ENCODE results near the gene CRYBG3.

CRYBG3 gene

DNA sequence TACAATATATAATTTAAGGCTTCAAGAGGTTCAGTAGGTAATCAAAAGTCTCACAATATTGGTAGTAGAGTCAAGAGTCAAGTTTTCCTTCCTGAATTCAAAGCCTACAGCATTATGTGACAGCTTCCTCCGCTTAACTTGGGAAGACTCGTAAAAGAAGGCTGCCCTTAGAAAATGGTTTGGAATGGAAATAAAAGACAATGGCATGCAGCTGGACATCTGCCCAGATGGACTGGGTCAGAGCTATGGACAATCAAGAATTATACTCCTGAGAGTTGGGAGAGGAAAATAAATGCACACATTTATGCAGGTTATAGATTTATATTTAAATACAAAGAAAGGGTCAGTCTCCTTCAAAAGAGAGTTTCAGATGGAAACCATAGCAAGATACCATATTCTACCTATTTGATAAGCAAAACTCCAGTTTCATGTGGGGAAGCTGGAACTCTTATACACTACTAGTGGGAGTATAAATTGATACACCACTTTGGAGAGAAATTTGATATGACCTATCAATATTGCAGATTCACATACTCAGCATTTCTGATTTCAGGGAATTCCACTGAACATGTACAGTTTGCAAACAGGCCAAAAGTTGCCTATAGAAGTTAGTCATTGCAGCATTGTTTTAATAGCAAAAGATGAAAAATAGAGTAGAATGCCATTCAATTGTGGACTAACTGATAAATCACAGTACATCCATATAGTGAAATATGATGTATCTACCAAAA is 6.1 kb downstream of the CRYBG3 start:
- no peak for TF ChIP-seq HOXD13 (CRISPR knock-in tag; IDR thresholded peaks at IDR 0.05; ENCODE audit: borderline replicate concordance)
- TF ChIP-seq, protein P1, sequence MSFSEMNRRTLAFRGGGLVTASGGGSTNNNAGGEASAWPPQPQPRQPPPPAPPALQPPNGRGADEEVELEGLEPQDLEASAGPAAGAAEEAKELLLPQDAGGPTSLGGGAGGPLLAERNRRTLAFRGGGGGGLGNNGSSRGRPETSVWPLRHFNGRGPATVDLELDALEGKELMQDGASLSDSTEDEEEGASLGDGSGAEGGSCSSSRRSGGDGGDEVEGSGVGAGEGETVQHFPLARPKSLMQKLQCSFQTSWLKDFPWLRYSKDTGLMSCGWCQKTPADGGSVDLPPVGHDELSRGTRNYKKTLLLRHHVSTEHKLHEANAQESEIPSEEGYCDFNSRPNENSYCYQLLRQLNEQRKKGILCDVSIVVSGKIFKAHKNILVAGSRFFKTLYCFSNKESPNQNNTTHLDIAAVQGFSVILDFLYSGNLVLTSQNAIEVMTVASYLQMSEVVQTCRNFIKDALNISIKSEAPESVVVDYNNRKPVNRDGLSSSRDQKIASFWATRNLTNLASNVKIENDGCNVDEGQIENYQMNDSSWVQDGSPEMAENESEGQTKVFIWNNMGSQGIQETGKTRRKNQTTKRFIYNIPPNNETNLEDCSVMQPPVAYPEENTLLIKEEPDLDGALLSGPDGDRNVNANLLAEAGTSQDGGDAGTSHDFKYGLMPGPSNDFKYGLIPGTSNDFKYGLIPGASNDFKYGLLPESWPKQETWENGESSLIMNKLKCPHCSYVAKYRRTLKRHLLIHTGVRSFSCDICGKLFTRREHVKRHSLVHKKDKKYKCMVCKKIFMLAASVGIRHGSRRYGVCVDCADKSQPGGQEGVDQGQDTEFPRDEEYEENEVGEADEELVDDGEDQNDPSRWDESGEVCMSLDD (tag by site-specific recombination; IDR thresholded peaks at IDR 0.05), result no peak
- TF ChIP-seq ZNF830 (tag by site-specific recombination; IDR thresholded peaks at IDR 0.05; ENCODE audit: low read depth), result no peak
- no peak for TF ChIP-seq ZSCAN16 (tag by site-specific recombination; IDR thresholded peaks at IDR 0.05)
- no peak for TF ChIP-seq ZNF274 (IDR thresholded peaks at IDR 0.05; ENCODE audit: low read length)
- no peak for TF ChIP-seq ZNF274 (tag by site-specific recombination; IDR thresholded peaks at IDR 0.05; ENCODE audit: borderline replicate concordance)
- TF ChIP-seq, protein P2, sequence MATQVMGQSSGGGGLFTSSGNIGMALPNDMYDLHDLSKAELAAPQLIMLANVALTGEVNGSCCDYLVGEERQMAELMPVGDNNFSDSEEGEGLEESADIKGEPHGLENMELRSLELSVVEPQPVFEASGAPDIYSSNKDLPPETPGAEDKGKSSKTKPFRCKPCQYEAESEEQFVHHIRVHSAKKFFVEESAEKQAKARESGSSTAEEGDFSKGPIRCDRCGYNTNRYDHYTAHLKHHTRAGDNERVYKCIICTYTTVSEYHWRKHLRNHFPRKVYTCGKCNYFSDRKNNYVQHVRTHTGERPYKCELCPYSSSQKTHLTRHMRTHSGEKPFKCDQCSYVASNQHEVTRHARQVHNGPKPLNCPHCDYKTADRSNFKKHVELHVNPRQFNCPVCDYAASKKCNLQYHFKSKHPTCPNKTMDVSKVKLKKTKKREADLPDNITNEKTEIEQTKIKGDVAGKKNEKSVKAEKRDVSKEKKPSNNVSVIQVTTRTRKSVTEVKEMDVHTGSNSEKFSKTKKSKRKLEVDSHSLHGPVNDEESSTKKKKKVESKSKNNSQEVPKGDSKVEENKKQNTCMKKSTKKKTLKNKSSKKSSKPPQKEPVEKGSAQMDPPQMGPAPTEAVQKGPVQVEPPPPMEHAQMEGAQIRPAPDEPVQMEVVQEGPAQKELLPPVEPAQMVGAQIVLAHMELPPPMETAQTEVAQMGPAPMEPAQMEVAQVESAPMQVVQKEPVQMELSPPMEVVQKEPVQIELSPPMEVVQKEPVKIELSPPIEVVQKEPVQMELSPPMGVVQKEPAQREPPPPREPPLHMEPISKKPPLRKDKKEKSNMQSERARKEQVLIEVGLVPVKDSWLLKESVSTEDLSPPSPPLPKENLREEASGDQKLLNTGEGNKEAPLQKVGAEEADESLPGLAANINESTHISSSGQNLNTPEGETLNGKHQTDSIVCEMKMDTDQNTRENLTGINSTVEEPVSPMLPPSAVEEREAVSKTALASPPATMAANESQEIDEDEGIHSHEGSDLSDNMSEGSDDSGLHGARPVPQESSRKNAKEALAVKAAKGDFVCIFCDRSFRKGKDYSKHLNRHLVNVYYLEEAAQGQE (tag by site-specific recombination; IDR thresholded peaks at IDR 0.05), result no peak
- TF ChIP-seq, protein P3, sequence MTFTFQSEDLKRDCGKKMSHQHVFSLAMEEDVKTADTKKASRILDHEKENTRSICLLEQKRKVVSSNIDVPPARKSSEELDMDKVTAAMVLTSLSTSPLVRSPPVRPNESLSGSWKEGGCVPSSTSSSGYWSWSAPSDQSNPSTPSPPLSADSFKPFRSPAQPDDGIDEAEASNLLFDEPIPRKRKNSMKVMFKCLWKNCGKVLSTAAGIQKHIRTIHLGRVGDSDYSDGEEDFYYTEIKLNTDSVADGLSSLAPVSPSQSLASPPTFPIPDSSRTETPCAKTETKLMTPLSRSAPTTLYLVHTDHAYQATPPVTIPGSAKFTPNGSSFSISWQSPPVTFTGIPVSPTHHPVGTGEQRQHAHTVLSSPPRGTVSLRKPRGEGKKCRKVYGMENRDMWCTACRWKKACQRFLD (tag by site-specific recombination; IDR thresholded peaks at IDR 0.05), result no peak
- TF ChIP-seq ZNF658 (tag by site-specific recombination; IDR thresholded peaks at IDR 0.05), result no peak
- TF ChIP-seq ZNF366 (tag by site-specific recombination; conservative IDR thresholded peaks at IDR 0.05), result no peak
- TF ChIP-seq ZNF596 (tag by site-specific recombination; IDR thresholded peaks at IDR 0.05), result no peak
- TF ChIP-seq KLF7 (tag by site-specific recombination; IDR thresholded peaks at IDR 0.05; ENCODE audit: borderline replicate concordance), result no peak
- TF ChIP-seq ZNF76 (tag by site-specific recombination; IDR thresholded peaks at IDR 0.05; ENCODE audit: borderline replicate concordance, low read depth), result no peak
- TF ChIP-seq ZNF514 (tag by site-specific recombination; IDR thresholded peaks at IDR 0.05), result no peak
- no peak for TF ChIP-seq ZNF335 (tag by site-specific recombination; conservative IDR thresholded peaks at IDR 0.05)
- Histone ChIP-seq H3K4me3 (ENCODE audit: low read depth, low read length) (no peak overlapping the region), H3K36me3 (ENCODE audit: control insufficient read depth in 2 of 2, insufficient read depth in 1 of 2, low read length in 2 of 2) (no peaks in the 10 kb centered on the region), H3K4me1 (ENCODE audit: control insufficient read depth, insufficient read depth, low read length) (peaks cover 8% of the 10 kb centered on the region), H3K27ac (ENCODE audit: extremely low read depth, low read depth, low read length) (no peak overlapping the region), H3K9me3 (ENCODE audit: control insufficient read depth, insufficient read depth, low read depth, low read length) (no peaks in the 10 kb centered on the region)
- CTCF ChIA-PET, result interaction anchor here (0.5 to 0.7 kb wide), 3 partner anchors 31 to 212 kb away, joined by 3 read pairs; no protein-coding TSS in a partner anchor
- POLR2A ChIA-PET, result no interaction called here

DNA sequence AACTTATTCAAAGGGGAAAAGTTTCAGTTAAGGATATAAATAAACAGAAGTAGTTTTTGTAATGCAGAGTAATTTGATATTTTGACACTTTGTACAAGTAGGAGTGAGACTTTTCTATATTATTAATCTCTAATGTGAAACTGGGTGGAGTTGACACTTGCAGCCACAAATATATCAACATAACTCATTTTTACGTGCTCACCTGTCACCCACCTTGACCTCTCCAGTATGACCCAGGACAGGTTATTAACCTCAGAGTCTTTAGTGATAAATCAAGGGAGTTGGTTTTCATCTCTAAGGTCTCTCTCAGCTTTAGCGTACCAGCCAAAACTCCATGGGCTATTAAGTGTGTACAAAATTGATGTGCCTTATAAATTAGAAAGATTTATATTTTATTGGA is 7.4 kb downstream of the CRYBG3 start:
- Histone ChIP-seq H3K36me3 (ENCODE audit: control insufficient read depth in 2 of 2, insufficient read depth in 1 of 2, low read length in 2 of 2) (no peaks in the 10 kb centered on the region), H3K4me3 (ENCODE audit: low read depth, low read length) (no peak overlapping the region), H3K4me1 (ENCODE audit: control insufficient read depth, insufficient read depth, low read length) (peaks cover 8% of the 10 kb centered on the region), H3K27ac (ENCODE audit: extremely low read depth, low read depth, low read length) (no peak overlapping the region), H3K9me3 (ENCODE audit: control insufficient read depth, insufficient read depth, low read depth, low read length) (no peaks in the 10 kb centered on the region)
- TF ChIP-seq BCL11B (tag by site-specific recombination; IDR thresholded peaks at IDR 0.05; ENCODE audit: low read depth) (no peak), MEIS1 (CRISPR knock-in tag; IDR thresholded peaks at IDR 0.05; ENCODE audit: borderline replicate concordance) (no peak), ZNF302 (tag by site-specific recombination; IDR thresholded peaks at IDR 0.05; ENCODE audit: low read depth) (no peak), ZNF132 (tag by site-specific recombination; IDR thresholded peaks at IDR 0.05; ENCODE audit: borderline replicate concordance) (no peak)
- TF ChIP-seq, protein P4, sequence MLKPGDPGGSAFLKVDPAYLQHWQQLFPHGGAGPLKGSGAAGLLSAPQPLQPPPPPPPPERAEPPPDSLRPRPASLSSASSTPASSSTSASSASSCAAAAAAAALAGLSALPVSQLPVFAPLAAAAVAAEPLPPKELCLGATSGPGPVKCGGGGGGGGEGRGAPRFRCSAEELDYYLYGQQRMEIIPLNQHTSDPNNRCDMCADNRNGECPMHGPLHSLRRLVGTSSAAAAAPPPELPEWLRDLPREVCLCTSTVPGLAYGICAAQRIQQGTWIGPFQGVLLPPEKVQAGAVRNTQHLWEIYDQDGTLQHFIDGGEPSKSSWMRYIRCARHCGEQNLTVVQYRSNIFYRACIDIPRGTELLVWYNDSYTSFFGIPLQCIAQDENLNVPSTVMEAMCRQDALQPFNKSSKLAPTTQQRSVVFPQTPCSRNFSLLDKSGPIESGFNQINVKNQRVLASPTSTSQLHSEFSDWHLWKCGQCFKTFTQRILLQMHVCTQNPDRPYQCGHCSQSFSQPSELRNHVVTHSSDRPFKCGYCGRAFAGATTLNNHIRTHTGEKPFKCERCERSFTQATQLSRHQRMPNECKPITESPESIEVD (tag by site-specific recombination; IDR thresholded peaks at IDR 0.05), result peak; percentile 25; the same call in 1 of the 2 replicates
- ChIA-PET POLR2A (no interaction called here), CTCF (interaction anchor here (0.6 kb wide), 1 partner anchor 766 kb away, joined by 3 read pairs; no protein-coding TSS in a partner anchor)
